Left hindlimb (tissue), 1 donor: Measurements from ENCODE around the gene CAVIN2.
"Not testable (repeated sequence)": the region's sequence is repeated elsewhere in the genome, so short reads cannot be mapped to it uniquely, and the experiment has no call there.

Experiments
- DNase-seq: peaks from one replicate; pipeline ENCODE4 v3.0.0-alpha.2; 2018

The CAVIN2 gene

GRCh38 chr2:191797942-191798876 lies 48.7 kb downstream of the CAVIN2 start:
- no peak for DNase-seq

DNA sequence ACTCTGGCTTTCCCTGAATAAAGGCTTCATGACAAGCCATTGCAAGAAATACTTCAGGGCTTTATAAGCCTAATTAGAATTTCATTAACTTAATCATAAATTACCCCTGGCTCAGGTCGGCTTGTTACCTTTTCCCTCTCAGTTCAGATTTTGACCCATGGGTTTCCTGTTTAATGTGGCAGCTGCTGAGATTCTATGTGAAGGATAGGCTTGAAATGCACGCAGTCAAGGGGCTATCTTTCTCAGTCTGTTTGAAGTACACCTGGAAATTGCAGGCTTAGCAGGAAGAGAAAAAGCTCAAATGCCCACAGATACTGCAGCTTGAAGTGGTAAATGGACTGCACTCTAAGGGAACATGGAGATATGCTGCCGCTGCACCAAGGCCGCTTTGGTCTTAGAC lies 49.4 kb downstream of the CAVIN2 start:
- no peak for DNase-seq

DNA sequence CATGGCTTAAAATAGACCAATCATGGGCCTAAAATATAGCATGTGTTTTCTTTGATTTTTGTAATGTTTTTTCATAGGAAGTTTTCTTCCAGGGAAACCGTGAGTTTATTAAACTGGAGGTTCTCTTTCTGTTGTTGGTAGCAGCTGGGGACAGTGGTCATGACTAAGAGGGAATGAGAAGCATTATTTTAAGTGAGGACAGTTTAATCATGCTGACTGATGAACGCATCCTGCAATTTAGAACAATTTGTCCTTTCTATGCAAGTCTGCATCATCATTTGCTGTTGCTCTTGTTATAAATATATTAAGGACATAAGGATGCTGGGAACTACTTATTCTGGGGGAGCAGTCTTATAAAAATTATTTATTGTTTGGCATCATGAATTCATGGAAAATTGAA lies 51.2 kb downstream of the CAVIN2 start:
- DNase-seq = no peak

GRCh38 chr2:191791953-191792560 lies 54.8 kb downstream of the CAVIN2 start:
- DNase-seq = no peak

DNA sequence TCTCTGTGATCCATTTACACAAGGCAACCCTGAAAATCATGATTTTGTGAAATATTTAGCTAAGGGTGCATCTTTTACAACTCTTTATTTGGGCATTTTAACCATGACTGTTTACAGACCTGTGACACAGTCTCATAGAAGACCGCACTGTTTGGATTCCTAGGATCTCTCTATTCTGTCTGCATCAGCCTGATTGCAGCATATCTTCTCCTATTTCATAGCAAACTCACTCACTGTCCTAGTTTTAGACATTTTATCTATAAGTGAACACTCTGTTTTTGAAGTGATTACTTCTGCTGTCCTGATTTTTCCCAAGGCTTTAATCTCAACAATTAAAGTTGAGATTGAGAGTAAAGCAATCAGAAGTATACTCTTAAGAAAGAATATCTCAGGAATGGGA lies 56.2 kb downstream of the CAVIN2 start:
- no peak for DNase-seq

DNA sequence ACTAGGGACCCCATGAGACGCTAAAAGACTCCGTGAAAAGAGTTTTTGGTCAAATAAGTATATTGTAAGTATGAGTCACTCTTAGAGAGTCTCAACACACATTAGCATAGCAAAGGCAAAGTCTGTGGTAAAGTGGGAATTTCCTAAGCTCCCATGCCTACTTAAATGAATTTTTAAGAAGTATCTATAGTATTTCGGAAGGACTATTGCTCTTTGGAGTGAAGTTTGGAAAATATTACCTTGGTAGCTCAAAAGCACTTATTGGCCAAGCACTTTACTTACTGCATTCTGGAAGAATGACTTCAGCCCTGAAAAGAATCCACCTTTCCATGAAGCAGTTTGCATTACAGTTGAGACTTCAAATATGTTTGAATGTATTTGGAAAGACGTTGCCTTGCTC lies 57.1 kb downstream of the CAVIN2 start:
- no peak for DNase-seq

DNA sequence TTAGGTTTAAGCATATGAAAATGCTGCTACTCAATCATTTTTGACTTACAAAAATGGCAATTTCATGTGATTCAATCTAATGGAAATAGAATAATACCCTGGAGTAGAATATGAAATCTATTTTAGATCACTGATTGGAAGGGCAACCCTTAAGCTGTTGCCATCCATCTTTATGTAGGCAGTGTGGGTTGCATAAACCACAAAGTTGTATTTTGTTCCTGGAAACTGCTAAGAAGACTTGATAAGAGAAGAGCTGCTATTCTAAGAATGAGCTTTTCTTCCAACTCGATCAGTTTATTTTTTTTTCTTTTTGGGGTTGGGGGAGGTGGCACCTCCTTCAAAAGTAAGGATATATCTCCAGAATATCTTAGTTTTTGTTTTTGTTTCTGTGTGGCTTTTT lies 60.2 kb downstream of the CAVIN2 start:
- DNase-seq = no peak

- not testable (repeated sequence) for DNase-seq
These were observed 61.2 kb downstream of the CAVIN2 start for GRCh38 chr2:191785651-191786050.
